LNCAP (cell line): ENCODE measurements around the gene SIGLEC8.
A peak's percentile ranks its signal among the peaks of the same experiment; 100 is the strongest.

ENCODE experiments used
- CTCF ChIP-seq: fragments of 450-650 bp; IDR thresholded peaks from 2 replicates; pipeline ENCODE4 v1.5.1; 2017; ENCODE audit warnings: mild to moderate bottlenecking

Gene SIGLEC8

GRCh38 chr19:51417107-51417809, 41.0 kb downstream of the SIGLEC8 start, which contains the start of gene SIGLEC10:
Gene SIGLEC10 (minus strand): TSS chr19:51417642. CDS start chr19:51417581, 61 bp downstream.
- TF ChIP-seq CTCF, result no peak

DNA sequence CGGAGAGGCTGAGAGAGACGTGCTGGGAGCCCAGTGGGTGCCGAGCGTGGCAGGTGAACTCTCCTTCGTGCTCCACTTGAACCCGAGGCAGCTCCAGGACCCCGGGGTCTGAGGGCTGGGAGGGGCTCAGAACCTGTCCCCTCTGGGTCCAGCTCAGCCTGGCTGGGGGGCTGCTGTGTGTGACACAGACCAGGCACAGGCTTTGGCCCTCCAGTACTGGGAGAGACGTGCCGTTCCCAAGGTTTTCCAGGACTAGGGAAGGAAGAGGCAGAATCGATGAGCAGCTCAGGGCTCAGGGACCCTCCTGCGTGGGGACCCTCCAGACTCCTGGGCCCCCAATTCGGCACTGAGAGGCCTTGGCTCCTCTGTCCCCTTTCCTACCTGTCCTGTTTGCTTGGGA, 43.1 kb downstream of the SIGLEC8 start:
- TF ChIP-seq CTCF, result no peak

- no peak for TF ChIP-seq CTCF
These were observed 47.1 kb downstream of the SIGLEC8 start for GRCh38 chr19:51410950-51411748.

GRCh38 chr19:51407511-51408131, 50.6 kb downstream of the SIGLEC8 start:
- peak; percentile 25; the same call in 1 of the 2 replicates for TF ChIP-seq CTCF

- TF ChIP-seq CTCF, result no peak
These were observed 56.1 kb downstream of the SIGLEC8 start for GRCh38 chr19:51402117-51402516.
